Measurements from ENCODE around the gene TAS1R2.
"Not testable (repeated sequence)": the region's sequence is repeated elsewhere in the genome, so short reads cannot be mapped to it uniquely, and the experiment has no call there.

TAS1R2 gene

DNA sequence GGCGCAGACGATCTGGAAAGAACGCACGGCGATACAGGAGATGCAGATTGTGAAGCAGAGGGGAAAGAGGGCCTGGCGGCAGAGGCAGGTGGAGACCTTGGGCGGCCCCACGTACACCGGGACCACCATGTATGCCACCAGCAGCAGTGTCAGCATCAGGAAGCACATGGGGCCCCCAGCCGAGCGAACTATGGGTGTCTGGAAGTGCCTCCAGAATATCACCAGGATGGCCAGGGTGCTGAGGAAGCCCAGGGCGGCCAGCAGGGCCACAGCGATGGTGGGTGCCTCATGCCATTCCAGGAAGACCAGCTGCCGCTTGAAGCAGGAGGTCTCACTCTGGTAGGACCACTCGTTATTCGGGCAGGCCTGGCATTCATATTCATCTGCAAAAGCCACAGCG lies 19.3 kb downstream of the TAS1R2 start:
- no peak for DNase-seq
- intact Hi-C loops (cut with DNase I), result no loop called here

DNA sequence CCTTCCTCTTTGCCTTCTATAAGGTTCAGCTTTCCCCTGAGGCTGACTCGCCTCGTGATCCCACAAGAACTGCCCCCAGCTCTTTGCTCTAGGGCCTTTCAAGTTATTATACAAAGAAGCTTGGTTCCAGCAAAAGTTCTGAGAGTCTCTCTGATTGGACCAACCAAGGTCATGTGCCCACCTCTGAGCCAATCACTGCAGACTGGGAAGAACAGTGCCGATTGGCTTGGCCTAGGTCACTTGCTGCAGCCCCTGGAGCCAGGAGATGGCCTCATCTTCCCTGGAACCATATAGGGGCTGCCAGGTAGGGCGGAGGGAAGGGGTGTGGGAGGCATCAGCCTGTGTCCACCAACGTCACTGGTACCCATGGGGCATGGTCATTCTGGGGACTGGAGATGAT lies 22.8 kb downstream of the TAS1R2 start:
- intact Hi-C loops (cut with DNase I), result no loop called here
- no peak for DNase-seq

- DNase-seq; intact Hi-C loops (cut with DNase I): not testable (repeated sequence)
Measured at GRCh38 chr1:18832319-18832718, 27.1 kb downstream of the TAS1R2 start.

DNA sequence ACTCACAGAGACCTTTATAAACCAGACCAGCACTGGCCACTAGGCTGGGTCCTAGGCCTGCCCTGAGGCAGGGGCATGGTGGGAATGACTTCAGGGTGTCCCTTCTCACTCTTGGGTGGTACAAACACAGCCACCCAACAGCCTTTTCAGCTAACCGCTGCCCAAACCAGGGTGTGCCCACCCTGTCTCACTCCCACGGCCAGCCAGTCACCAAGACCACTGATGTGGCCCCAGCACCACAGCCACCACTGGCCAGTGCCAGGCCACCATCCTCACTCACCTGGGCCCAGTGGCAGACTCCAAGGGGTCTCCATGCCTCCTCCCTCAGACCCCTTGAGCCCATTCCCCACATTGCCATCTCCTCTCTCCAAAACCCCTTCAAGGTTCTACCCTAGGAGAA lies 27.8 kb downstream of the TAS1R2 start:
- intact Hi-C loops (cut with DNase I), result no loop called here

DNA sequence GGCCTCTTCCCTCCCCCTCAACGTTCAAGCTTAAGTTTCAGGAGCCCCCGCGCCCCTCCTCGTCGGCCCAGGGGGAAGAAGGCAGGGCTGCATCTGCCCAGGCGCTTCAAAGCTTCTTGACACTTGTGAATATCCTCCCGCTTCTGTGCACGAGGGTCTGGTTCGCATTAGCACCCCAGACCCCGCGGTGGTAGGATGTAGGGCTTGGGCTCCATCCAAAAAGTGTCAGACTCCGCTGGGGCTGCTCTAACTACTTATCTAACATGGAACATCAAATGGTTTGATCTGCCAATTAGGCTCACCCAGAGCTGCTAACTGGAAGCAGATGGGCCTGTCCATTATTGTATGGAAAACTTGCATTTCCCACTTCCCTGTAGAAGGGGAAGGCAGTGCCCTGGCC lies 28.9 kb downstream of the TAS1R2 start:
- DNase-seq, result no peak
- intact Hi-C loops (cut with DNase I), result no loop called here

More for the DNA sequence above, 27.8 kb downstream of the TAS1R2 start:
- DNase-seq, result no peak

GRCh38 chr1:18829671-18830070 lies 29.8 kb downstream of the TAS1R2 start:
- DNase-seq, result no peak
- intact Hi-C loops (cut with DNase I), result no loop called here

GRCh38 chr1:18828224-18828623 lies 31.2 kb downstream of the TAS1R2 start:
- intact Hi-C loops (cut with DNase I), result no loop called here
- no peak for DNase-seq

DNA sequence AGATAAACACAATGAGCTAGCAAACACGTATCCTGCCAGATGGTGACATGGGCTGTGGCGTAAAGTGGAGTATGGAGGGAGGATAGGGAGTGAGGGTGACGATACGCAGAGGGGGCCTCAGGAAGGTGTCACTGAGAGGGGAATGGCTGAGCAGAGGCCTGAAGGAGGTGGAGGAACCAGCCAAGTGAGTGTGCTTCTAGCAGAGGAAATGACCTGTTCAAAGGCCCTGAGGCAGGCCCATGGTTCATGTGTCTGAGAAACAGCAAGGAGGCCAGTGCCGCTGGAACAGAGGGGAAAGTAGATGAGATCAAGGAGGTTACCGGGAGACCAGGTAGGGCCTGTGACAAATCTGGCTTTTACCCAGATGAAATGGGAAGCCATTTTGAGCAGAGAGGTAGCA lies 36.0 kb downstream of the TAS1R2 start:
- intact Hi-C loops (cut with DNase I), result loop anchor here (5.0 kb wide), 1 partner anchor 226 kb away; no protein-coding TSS in a partner anchor
- no peak for DNase-seq

- DNase-seq, result peak; percentile 23 to 88 (median 76)
- intact Hi-C loops (cut with DNase I), result loop anchor here (5.0 kb wide), 1 partner anchor 224 kb away; no protein-coding TSS in a partner anchor
Measured at GRCh38 chr1:18820791-18821641, 38.4 kb downstream of the TAS1R2 start.

DNA sequence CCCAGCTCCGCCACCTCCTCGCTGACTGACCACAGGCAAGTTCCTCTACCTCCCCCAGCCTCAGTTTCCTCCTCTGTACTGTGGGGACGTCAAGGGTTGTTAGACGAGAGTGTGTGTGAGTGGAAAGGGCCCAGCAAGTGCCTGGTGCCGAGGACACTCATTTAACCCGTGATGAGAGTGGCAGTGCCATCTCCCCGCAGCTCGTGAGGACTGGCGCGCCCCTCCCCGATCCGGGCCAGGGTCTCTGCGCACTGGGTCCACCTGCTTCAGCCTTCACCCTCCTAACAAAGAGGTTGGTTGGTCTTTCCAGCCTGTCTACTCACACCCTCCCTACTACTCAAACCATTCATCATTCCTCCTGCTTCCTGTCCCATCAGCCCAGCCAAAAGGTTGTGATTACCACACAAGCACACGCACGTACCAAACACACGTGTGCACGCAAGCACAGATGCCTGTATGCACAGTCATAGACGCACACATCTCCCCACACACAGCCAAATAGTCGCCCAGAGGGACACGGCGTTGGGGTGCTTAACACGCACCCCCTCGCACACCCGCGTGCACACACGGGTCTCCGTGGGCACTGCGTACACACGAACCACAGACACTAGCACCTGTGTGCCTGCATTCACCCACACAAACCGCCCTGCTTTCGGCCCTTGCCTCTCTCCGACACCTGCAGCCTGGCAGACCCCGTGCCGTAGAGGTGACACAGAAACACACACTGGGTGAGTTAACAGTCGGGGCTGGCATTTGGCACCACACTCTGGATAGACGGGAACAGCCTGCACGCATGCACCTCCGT lies 39.3 kb downstream of the TAS1R2 start:
- intact Hi-C loops (cut with DNase I), result loop anchor here (5.0 kb wide), 1 partner anchor 223 kb away; no protein-coding TSS in a partner anchor
- no peak for DNase-seq

DNA sequence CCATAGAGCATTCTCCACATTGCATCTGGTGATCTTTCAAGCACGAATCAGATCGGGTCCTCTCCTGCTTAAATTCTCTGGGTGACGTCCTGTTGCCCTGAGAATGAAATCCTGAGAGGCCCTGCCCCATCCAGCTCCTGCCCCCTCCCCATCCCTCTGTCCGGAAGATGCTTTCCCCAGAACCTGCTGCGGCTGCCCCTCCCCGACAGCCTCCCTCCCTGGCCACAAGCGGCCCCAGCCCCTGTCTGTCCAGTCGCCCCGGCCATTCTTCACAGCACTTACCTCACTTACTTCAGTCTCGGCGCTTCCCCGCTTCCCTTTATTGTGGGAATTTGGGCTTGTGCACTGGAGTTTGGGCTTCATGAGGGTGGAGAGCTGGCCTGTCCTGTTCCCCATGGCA lies 40.3 kb downstream of the TAS1R2 start:
- intact Hi-C loops (cut with DNase I), result no loop called here
- no peak for DNase-seq

DNA sequence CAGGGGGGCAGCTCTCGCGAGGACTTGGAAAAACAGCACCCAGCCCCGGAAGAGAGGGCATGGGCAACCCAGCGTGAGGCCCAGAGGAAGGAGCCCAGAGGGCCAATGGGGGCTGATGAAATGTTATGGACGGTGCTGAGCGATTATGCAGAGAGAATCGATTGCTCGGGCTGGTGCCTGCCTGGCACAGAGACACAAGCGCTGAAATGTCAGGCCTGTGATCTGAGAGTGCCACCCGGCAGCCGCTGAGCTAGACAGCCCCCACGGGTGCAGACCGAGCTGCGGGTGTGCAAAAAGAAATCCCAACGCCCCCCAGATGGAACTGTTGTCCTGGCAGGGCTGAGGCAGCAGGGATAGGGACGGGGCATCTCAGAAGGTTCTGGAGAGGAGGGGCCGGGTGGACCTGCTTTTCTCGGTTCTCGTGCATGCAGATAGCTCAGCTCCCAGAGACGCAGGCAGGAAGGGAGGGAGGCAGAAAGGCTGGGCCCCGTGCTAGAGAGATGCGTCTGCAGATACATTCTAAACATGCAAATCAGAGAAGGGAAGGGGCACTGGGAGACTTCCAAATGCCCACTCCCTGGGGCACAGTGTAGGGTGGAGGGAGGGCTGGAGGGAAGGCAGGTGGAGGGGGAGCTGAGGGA lies 41.5 kb downstream of the TAS1R2 start:
- intact Hi-C loops (cut with DNase I), result no loop called here
- peak in 1 of 42 donors; percentile 9 for DNase-seq

DNA sequence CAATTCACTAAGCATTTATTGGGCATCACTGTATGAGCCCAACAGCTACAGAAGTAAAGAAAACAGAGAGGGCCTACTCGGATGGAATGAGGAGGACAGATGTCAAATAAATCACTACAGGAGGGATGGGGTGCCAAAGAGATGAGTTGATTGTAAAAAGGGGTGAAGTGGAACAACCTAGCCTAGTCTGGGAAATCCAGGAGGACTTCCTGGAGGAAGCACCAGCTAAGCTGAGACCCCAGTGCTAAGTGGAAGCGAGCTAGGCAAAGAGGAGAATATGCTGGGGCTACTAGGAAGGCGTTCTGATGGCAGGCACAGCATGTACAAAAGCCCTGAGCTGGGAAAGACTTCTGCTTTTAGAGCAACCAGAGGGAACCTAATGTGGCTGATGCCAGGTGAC lies 42.1 kb downstream of the TAS1R2 start:
- intact Hi-C loops (cut with DNase I), result no loop called here
- no peak for DNase-seq

- DNase-seq, result no peak
- intact Hi-C loops (cut with DNase I), result no loop called here
Measured at GRCh38 chr1:18816808-18817207, 42.7 kb downstream of the TAS1R2 start.

- no peak for DNase-seq
- intact Hi-C loops (cut with DNase I), result no loop called here
Measured at GRCh38 chr1:18814874-18815531, 44.5 kb downstream of the TAS1R2 start.

- intact Hi-C loops (cut with DNase I), result no loop called here
- no peak for DNase-seq
Measured at GRCh38 chr1:18814425-18814824, 45.0 kb downstream of the TAS1R2 start.

DNA sequence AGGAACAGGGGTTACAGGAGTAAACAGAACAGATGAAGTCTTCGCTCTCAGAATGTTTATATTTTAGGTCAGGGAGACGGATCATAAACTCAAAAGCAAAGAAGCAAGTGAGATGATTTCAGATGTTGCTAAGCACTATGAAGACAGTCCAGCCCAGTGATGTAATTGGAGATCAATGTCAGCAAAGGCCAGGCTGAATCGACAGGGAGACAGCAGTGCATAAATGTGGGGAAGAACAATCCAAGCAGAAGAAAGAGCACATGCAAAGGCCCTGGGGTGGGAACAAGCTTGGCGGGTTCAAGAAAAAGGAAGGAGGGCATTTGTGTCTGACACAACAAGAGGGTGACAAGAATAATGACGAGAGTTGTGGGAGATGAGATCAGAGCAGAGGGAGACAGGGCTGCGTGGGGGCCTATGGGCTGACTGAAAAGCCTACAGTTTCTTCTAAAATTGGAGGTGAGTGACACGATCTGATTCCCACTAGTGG lies 47.0 kb downstream of the TAS1R2 start:
- intact Hi-C loops (cut with DNase I), result no loop called here
- peak in 1 of 42 donors; percentile 8 for DNase-seq

- intact Hi-C loops (cut with DNase I), result no loop called here
- no peak for DNase-seq
Measured at GRCh38 chr1:18811733-18812452, 47.6 kb downstream of the TAS1R2 start.

Data from head of caudate nucleus (tissue), 42 donors.